ENCODE data around the gene PLA2G12A. TPM values are rescaled to one million over a fixed set of nuclear protein-coding genes. Genes with fewer than 3 reads are reported as not detected.

PLA2G12A gene
- total RNA-seq, 1 experiment from 2014 or later: 45.0 TPM

DNA sequence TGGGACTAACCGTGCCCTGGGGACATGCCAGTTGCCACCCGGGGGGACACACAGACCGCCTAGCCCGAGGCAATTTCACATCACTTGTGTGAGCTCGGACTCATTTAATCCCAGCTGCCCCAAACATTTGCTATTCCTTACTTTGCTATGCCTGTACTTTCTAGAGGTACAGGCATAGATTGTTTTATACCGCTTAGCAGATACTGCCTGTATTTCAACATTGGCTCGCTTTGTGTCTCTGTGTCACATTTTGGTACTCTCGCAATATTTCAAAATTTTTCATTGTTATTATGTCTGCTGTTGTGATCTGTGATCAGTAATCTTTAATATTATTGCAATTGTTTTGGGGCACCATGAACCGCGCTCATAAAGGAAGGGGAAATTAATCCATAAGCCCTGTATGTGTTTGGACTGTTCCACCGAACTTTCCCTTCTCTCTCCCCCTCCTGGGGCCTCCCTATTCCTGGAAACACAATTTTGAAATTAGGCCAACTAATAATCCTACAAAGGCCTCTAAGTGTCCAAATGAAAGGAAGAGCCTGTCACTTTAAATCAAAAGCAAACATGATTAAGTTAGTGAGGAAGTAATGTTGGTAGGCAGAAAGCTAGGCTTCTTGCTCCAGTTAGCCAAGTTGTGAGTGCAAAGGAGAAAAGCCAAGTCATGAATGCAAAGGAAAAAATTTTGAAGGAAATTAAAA lies 26.1 kb downstream of the PLA2G12A start:
- H3K27me3 Mint-ChIP-seq (ENCODE audit: unreplicated experiment): no peaks in the 10 kb centered on the region
- CTCF ChIA-PET: interaction anchor here (1.0 to 1.9 kb wide), 3 partner anchors 26 to 100 kb away, joined by 3 to 7 read pairs (median 6); partner anchors contain the start of genes CFI and PLA2G12A
- BruUV-seq (replicated peaks): no TSS peak
- H3K4me1 Mint-ChIP-seq (ENCODE audit: low read depth, unreplicated experiment): peaks cover 16% of the 10 kb centered on the region
- peak overlapping the region; percentile 40 for H3K27ac Mint-ChIP-seq (ENCODE audit: unreplicated experiment)
- intact Hi-C loops (cut with micrococcal nuclease; ENCODE audit: unreplicated experiment): loop anchor here (5.0 to 10.0 kb wide), 4 partner anchors 98 to 277 kb away; partner anchors contain the start of genes CFI and GAR1
- peaks cover 30% of the 10 kb centered on the region for H3K36me3 Mint-ChIP-seq (ENCODE audit: insufficient read depth, unreplicated experiment)
- peak overlapping the region; percentile 92 for H3K4me3 Mint-ChIP-seq (ENCODE audit: low read depth, unreplicated experiment)
- no peaks in the 10 kb centered on the region for H3K9me3 Mint-ChIP-seq (ENCODE audit: low read depth, unreplicated experiment)
- TF ChIP-seq, protein P1, sequence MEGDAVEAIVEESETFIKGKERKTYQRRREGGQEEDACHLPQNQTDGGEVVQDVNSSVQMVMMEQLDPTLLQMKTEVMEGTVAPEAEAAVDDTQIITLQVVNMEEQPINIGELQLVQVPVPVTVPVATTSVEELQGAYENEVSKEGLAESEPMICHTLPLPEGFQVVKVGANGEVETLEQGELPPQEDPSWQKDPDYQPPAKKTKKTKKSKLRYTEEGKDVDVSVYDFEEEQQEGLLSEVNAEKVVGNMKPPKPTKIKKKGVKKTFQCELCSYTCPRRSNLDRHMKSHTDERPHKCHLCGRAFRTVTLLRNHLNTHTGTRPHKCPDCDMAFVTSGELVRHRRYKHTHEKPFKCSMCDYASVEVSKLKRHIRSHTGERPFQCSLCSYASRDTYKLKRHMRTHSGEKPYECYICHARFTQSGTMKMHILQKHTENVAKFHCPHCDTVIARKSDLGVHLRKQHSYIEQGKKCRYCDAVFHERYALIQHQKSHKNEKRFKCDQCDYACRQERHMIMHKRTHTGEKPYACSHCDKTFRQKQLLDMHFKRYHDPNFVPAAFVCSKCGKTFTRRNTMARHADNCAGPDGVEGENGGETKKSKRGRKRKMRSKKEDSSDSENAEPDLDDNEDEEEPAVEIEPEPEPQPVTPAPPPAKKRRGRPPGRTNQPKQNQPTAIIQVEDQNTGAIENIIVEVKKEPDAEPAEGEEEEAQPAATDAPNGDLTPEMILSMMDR (IDR thresholded peaks at IDR 0.05; ENCODE audit: unreplicated experiment): no peak
- no peak for DNase-seq

DNA sequence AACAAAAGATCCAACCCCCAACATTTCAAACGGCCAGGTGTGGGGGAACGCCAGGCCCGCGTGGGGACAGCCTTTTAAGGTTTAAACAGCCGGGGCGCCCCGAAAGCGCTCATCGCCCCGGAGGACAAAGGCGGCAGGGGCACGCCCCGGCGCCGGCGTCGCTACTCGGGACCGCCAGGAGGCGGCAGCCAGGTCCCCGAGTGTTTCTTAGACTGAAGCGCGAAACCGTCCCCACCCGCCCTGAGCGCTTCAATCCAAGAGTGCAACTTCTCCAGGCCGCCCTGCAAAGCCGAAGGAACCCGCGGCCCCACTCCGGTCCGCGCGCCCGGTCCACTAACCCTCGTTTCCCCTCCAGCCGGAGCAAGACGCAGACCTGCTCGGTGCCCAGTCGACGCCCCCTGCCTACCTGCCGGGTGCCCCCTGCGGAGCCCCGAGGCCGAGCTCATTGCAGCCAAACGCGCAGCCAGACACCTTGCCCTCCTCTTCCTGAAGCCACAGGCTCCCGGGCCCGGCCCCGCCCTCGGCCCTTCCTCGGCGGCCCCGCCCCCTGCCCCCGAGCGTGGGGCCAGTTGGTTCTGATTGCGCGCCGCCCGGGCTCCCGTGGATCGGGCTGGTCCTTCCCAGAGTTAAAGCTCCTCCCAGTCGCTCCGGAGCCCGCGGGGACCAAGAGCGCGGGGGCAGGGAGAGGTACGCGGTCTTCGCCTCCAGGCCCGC lies 26.8 kb downstream of the PLA2G12A start, which contains the start of gene CASP6:
Gene CASP6, minus strand, starts transcription at position 496 of the 714 bp plus-strand sequence. Its CDS starts 50 bp downstream, at position 446.
- H3K4me1 Mint-ChIP-seq (ENCODE audit: low read depth, unreplicated experiment): peaks cover 16% of the 10 kb centered on the region
- peak within 1 kb of the TSS; percentile 92 for H3K4me3 Mint-ChIP-seq (ENCODE audit: low read depth, unreplicated experiment)
- no peaks in the 10 kb centered on the region for H3K27me3 Mint-ChIP-seq (ENCODE audit: unreplicated experiment)
- BruUV-seq (replicated peaks): TSS peak; percentile 12
- DNase-seq: peak; percentile 75
- intact Hi-C loops (cut with micrococcal nuclease; ENCODE audit: unreplicated experiment): loop anchor here (5.0 to 10.0 kb wide), 4 partner anchors 99 to 276 kb away; partner anchors contain the start of genes CFI and GAR1
- H3K36me3 Mint-ChIP-seq (ENCODE audit: insufficient read depth, unreplicated experiment): peaks cover 30% of the 10 kb centered on the region
- H3K27ac Mint-ChIP-seq (ENCODE audit: unreplicated experiment): peak within 1 kb of the TSS; percentile 40
- TF ChIP-seq, protein P1 (IDR thresholded peaks at IDR 0.05; ENCODE audit: unreplicated experiment): peak; percentile 54
- H3K9me3 Mint-ChIP-seq (ENCODE audit: low read depth, unreplicated experiment): no peaks in the 10 kb centered on the region
- CTCF ChIA-PET: interaction anchor here (0.6 to 1.9 kb wide), 4 partner anchors 18 to 101 kb away, joined by 3 to 8 read pairs (median 6); partner anchors contain the start of genes CFI and PLA2G12A

DNA sequence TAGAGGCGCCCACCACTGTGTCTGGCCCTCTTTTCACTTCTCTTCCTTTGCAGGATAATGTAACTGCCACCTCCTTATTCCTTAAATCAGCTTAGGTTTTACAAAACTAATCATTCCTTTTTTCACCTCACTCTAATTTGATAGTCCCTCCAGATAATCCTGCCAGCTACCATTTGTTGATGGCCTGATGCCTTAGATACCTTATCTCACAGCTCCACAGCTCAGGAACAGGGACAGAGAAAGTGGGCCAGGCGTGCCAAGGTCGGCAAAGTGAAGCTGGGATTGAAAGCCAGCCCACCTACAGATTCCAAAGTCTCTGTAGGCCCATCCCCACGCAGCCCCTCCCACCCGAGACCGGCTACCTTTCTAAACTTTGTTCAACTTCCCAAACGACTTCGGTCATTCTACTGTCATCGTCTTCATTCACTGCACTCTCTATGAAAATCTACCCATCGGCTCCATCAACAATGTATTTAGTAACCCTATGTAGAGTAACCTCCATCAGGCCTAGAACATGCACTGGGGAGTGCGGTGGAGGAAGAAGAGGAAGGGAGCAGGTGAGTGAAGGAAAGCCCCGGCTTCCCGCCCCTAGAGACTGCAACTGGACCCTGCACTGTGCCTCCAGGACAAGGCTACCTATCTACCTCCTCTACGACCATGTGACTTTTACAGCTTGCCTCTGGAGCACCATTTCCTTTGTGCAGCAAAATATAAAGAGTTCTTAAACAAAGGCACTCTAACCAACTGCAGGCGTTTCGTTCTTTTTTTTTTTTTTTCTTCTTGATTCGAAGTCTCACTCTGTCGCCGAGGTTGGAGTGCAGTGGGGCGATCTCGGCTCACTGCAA lies 28.1 kb downstream of the PLA2G12A start:
- peak overlapping the region; percentile 92 for H3K4me3 Mint-ChIP-seq (ENCODE audit: low read depth, unreplicated experiment)
- H3K27ac Mint-ChIP-seq (ENCODE audit: unreplicated experiment): peak overlapping the region; percentile 40
- intact Hi-C loops (cut with micrococcal nuclease; ENCODE audit: unreplicated experiment): loop anchor here (5.0 to 10.0 kb wide), 4 partner anchors 101 to 274 kb away; partner anchors contain the start of genes CFI and GAR1
- peaks cover 16% of the 10 kb centered on the region for H3K4me1 Mint-ChIP-seq (ENCODE audit: low read depth, unreplicated experiment)
- TF ChIP-seq, protein P1 (IDR thresholded peaks at IDR 0.05; ENCODE audit: unreplicated experiment): no peak
- peaks cover 30% of the 10 kb centered on the region for H3K36me3 Mint-ChIP-seq (ENCODE audit: insufficient read depth, unreplicated experiment)
- no TSS peak for BruUV-seq (replicated peaks)
- CTCF ChIA-PET: interaction anchor here (1.2 to 1.9 kb wide), 3 partner anchors 43 to 102 kb away, joined by 3 to 7 read pairs (median 6); partner anchors contain the start of gene CFI
- peak; percentile 22 for DNase-seq
- H3K27me3 Mint-ChIP-seq (ENCODE audit: unreplicated experiment): no peaks in the 10 kb centered on the region
- no peaks in the 10 kb centered on the region for H3K9me3 Mint-ChIP-seq (ENCODE audit: low read depth, unreplicated experiment)

Data from Calu3 (cell line).